ENCODE measurements around the gene ADD2. TPM values are rescaled to one million over a fixed set of nuclear protein-coding genes. Genes with fewer than 3 reads are reported as not detected.

The ADD2 gene
- total and polyA plus RNA-seq, 2 experiments from 2014 or later = 34.6 to 223 TPM

- TF ChIP-seq, protein P1, sequence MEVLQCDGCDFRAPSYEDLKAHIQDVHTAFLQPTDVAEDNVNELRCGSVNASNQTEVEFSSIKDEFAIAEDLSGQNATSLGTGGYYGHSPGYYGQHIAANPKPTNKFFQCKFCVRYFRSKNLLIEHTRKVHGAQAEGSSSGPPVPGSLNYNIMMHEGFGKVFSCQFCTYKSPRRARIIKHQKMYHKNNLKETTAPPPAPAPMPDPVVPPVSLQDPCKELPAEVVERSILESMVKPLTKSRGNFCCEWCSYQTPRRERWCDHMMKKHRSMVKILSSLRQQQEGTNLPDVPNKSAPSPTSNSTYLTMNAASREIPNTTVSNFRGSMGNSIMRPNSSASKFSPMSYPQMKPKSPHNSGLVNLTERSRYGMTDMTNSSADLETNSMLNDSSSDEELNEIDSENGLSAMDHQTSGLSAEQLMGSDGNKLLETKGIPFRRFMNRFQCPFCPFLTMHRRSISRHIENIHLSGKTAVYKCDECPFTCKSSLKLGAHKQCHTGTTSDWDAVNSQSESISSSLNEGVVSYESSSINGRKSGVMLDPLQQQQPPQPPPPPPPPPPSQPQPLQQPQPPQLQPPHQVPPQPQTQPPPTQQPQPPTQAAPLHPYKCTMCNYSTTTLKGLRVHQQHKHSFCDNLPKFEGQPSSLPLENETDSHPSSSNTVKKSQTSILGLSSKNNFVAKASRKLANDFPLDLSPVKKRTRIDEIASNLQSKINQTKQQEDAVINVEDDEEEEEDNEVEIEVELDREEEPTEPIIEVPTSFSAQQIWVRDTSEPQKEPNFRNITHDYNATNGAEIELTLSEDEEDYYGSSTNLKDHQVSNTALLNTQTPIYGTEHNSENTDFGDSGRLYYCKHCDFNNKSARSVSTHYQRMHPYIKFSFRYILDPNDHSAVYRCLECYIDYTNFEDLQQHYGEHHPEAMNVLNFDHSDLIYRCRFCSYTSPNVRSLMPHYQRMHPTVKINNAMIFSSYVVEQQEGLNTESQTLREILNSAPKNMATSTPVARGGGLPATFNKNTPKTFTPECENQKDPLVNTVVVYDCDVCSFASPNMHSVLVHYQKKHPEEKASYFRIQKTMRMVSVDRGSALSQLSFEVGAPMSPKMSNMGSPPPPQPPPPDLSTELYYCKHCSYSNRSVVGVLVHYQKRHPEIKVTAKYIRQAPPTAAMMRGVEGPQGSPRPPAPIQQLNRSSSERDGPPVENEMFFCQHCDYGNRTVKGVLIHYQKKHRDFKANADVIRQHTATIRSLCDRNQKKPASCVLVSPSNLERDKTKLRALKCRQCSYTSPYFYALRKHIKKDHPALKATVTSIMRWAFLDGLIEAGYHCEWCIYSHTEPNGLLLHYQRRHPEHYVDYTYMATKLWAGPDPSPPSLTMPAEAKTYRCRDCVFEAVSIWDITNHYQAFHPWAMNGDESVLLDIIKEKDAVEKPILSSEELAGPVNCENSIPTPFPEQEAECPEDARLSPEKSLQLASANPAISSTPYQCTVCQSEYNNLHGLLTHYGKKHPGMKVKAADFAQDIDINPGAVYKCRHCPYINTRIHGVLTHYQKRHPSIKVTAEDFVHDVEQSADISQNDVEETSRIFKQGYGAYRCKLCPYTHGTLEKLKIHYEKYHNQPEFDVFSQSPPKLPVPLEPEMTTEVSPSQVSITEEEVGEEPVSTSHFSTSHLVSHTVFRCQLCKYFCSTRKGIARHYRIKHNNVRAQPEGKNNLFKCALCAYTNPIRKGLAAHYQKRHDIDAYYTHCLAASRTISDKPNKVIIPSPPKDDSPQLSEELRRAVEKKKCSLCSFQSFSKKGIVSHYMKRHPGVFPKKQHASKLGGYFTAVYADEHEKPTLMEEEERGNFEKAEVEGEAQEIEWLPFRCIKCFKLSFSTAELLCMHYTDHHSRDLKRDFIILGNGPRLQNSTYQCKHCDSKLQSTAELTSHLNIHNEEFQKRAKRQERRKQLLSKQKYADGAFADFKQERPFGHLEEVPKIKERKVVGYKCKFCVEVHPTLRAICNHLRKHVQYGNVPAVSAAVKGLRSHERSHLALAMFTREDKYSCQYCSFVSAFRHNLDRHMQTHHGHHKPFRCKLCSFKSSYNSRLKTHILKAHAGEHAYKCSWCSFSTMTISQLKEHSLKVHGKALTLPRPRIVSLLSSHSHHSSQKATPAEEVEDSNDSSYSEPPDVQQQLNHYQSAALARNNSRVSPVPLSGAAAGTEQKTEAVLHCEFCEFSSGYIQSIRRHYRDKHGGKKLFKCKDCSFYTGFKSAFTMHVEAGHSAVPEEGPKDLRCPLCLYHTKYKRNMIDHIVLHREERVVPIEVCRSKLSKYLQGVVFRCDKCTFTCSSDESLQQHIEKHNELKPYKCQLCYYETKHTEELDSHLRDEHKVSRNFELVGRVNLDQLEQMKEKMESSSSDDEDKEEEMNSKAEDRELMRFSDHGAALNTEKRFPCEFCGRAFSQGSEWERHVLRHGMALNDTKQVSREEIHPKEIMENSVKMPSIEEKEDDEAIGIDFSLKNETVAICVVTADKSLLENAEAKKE (CRISPR knock-in tag; IDR thresholded peaks at IDR 0.05) = no peak
These were observed 10.7 kb upstream of the ADD2 start (continued) for GRCh38 chr2:70778676-70779075.

DNA sequence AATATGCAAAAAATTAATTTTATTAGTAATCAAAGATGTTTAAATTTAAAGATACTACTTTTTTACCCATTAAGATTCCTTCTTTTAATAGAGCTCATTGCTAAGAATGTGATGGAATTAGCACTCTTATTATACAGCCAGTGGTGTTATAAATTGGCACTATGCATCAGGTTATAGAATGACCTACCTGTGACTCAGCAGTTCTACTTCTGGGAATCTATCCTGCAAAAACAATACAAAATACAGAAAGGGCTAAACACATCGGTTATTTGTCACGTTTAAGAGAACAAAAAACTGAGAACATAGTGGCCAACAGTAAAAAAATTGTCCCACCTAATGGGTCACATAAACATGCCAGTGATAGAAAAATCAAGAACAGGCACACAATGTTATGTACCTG, 9.4 kb upstream of the ADD2 start:
- Mint-ChIP-seq H3K27me3 (ENCODE audit: insufficient read depth, low read depth, poor library complexity) (peaks cover 5% of the 10 kb centered on the region), H3K36me3 (ENCODE audit: low read depth) (no peaks in the 10 kb centered on the region)
- ATAC-seq = no peak

More for the DNA sequence above, 9.4 kb upstream of the ADD2 start:
- DNase-seq (ENCODE audit: low spot score) = no peak
- Mint-ChIP-seq H3K4me1 (no peaks in the 10 kb centered on the region), H3K9me3 (no peaks in the 10 kb centered on the region), H3K4me3 (no peak overlapping the region), H3K27ac (no peak overlapping the region)
- Histone ChIP-seq H3F3A (replicated peaks; ENCODE audit: low read depth) (no peaks in the 10 kb centered on the region), H3K36me3 (ENCODE audit: insufficient read depth) (no peaks in the 10 kb centered on the region), H3K9me2 (ENCODE audit: insufficient read depth) (peaks cover 18% of the 10 kb centered on the region; the same call in 1 of the 2 replicates), H2AFZ (no peak overlapping the region), H3K27ac (ENCODE audit: low read depth) (no peak overlapping the region), H3K79me2 (replicated peaks; ENCODE audit: insufficient read depth) (no peaks in the 10 kb centered on the region), H3K4me2 (no peak overlapping the region), H4K20me1 (replicated peaks; ENCODE audit: insufficient read depth) (no peaks in the 10 kb centered on the region), H3K4me3 (no peak overlapping the region), H3K4me1 (ENCODE audit: insufficient read depth) (no peaks in the 10 kb centered on the region), H3K27me3 (ENCODE audit: insufficient read depth) (peaks cover 19% of the 10 kb centered on the region; the same call in 1 of the 2 replicates)
- TF ChIP-seq, protein P1 (CRISPR knock-in tag; IDR thresholded peaks at IDR 0.05) = no peak
- no peak for TF ChIP-seq ZNF331 (CRISPR knock-in tag; IDR thresholded peaks at IDR 0.05; ENCODE audit: low read depth)
- TF ChIP-seq ZNF114 (CRISPR knock-in tag; IDR thresholded peaks at IDR 0.05) = no peak
- TF ChIP-seq, protein P2, sequence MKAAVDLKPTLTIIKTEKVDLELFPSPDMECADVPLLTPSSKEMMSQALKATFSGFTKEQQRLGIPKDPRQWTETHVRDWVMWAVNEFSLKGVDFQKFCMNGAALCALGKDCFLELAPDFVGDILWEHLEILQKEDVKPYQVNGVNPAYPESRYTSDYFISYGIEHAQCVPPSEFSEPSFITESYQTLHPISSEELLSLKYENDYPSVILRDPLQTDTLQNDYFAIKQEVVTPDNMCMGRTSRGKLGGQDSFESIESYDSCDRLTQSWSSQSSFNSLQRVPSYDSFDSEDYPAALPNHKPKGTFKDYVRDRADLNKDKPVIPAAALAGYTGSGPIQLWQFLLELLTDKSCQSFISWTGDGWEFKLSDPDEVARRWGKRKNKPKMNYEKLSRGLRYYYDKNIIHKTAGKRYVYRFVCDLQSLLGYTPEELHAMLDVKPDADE (IDR thresholded peaks at IDR 0.05) = no peak

Data from GM23338 (cell line).